Activated CD4-positive, alpha-beta T cell treated with anti-CD3 and anti-CD28 coated beads, Interleukin-2, amount 50 U/mL, for 16 hours (primary cell): Measurements from ENCODE around the gene AIFM1.

Experiments used
- DNase-seq: peaks from one replicate; pipeline ENCODE4 v3.0.0-alpha.2; 2020

AIFM1 gene

DNA sequence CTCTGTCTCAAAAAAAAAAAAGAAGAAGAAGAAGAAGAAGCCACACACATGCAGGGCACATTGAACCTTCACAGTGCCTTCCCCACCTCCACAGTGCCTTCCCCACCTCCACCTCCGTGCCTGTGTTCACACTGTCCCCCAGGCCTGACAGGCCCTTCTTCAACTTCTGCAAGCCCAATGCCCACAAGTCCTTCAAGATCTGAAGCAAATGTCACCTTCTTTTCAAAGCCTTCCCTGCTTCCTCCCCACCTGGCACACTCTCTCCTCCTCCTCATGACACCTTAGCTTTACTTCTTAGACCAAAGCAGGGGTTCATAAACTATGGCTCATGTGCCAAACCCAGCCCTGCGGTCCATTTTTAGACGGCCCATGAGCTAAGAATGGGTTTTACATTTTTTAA, 75.3 kb downstream of the AIFM1 start:
- DNase-seq: no peak

GRCh38 chrX:130086447-130087206, 79.0 kb downstream of the AIFM1 start:
- DNase-seq: peak; percentile 87

- peak; percentile 47 for DNase-seq
These were observed 79.8 kb downstream of the AIFM1 start for GRCh38 chrX:130085551-130086446.

DNA sequence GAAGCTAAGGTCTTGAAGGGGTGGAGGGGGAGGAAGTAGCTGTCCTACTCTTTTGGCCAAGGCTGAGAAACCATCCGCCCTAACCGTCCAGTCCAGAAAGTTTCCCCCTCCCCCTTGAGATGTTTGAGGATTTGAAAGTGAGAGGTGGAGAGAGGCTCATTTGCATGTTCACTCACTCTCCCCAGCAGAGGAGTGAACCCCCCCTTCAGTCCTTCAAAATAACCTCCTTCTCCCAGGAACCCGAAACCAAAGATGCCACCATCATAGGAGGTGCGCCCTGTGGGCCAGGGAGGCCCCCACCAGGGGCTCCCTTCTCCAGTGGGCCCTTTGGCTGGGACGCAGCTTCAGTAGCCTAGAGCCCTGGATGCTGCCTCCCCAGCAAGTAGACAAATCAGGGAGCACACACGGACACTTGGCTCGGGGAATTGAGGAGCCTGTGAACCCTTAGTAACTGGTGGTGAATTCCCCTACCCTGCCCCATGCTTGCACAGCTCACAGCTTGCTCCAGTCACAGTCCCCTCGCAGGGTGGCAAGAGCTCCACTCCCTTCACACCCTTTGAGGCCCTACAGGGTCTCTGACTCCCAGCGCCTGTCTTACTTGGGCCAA, 80.9 kb downstream of the AIFM1 start:
- peak; percentile 39 for DNase-seq

- DNase-seq: peak; percentile 43
These were observed 81.8 kb downstream of the AIFM1 start for GRCh38 chrX:130083656-130084382.

- DNase-seq: no peak
These were observed 82.5 kb downstream of the AIFM1 start for GRCh38 chrX:130083107-130083490.

DNA sequence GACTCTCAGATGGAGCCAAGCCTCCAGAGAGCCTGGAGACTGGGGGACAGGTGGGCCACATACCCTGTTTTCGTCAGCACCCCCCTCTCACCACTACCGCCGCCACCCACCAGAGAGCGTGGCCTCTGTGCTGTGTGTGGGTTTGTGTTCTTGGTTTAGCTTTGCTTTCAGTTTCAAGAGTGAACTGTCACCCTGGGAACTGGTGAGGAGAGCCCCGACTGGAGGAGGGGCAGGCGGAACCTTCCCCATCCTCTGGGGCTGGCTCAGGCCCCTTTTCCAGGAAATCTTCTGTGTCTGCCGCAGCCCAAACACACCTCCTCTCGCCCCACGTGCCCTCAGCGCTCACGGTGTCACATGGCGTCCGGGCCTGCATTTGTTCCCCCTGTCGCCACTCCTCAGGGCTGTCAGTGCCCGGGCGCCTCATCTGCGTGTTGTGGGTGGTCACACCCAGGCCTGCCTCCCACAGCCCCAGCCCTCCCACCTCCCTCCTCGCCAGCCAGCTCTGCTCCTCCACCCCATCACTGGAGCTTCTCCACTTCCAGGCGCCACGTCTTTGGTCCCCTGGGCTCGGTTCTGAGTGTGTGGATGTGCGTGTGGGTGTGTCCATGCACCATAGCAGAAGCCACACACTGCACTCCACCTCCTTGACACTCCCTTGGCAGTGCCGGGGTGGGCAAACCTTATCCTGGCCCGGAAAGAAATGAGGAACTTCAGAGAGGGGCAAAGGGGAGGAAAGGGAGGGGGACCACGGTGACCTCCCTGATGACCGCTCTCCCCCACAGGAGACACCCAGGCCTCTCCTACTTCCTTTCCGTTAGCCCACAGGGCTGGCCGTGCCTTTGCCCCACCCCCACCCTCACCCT, 83.2 kb downstream of the AIFM1 start:
- peak; percentile 92 for DNase-seq

DNA sequence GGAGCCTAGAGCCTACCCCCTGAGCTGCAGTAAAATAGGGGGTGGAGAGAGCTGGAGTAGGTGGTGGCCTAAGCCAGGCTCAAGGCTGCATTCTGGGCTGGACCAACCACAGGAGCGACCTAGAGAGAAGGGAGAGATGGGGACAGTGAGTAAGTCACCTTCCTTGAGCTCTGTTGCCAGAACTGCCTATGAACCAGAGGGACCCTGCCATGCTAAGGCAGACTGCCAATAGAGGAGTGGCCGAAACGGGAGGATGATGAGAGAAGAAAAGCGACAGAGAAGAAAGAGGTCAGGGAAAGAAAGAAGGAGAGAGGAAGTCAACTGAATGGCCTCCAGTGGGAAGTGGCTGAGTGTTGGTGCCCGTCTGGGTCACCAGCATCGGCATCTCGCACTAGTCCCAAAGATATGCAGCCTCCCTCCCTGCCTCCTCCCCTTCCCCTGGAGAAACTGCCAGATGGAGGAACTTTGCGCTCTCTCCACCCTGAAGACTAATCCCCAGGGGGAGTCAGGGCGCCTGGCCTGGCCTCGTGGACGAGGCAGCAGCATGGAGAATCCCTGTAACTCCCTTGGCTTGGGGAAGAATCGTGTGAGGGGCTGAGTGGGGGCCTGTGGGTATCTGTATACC, 84.1 kb downstream of the AIFM1 start:
- no peak for DNase-seq

- no peak for DNase-seq
These were observed 84.8 kb downstream of the AIFM1 start for GRCh38 chrX:130080791-130081367.

DNA sequence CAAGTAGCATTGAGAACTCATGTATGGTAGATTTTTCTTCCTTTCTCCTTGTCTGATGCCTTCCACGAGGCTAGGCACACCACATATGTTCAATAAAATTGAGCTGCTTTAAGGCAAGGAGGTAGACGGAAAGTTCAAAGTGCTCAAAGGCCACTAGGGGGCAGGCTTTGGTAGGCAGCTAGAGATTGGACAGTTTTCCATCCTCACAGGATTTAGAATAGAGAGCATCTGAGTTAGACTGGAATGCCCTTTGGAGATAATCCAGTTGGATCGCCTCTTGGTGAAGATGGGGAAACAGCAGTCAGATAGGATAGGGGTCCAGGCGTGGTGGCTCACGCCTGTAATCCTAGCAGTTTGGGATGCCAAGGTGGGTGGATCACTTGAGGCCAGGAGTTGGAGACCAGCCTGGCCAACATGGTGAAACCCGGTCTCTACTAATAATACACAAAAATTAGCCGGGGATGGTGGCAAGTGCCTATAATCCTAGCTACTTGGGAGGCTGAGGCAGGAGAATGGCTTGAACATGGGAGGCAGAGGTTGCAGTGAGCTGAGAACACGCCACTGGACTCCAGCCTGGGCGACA, 85.7 kb downstream of the AIFM1 start:
- DNase-seq: peak; percentile 68
